ENCODE measurements around the gene ZNF169. TPM values are rescaled to one million over a fixed set of nuclear protein-coding genes. Genes with fewer than 3 reads are reported as not detected.
"Not testable (repeated sequence)": the region's sequence is repeated elsewhere in the genome, so short reads cannot be mapped to it uniquely, and the experiment has no call there.

The ZNF169 gene
- polyA plus RNA-seq, result 1 to 10 TPM; 1.4 to 2.2 TPM

DNA sequence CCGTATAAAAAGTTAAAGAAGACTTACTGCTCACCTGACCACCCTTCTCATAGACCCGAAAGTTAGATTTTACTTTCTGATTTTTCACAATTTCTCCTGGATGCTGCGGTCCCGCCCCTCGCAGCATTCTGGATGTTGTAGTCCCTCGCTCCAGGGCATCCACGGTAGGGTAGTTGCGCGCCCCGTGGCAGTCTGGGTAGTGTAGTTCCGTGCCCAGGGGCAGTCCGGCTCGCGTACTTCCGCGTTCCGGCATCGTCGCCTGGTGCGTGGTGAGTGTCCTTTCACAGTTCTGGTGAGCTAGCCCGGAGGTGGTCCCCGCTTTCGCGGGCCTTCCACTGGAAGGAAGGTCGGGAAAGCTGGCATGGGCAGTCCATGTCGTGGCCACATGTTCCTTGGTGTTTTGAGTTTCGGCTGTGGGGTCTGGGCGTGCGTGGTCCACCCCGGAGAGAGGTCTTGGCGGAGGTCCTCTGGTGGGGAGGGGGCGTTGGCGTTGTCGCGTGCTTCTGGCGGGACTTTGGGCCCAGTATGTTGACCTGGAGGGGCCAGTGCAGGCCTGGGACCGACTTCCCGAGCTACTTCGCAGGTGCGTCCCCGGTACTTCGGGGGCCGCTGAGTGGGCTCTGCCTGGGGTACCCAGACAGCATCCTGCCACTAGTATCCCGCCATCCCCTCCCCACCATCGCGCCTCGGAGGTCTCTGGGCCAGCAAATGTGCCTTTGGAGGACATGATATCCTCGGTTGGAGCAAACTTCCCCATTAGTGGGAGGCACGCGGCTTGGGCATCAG, at the start of gene ZNF169:
Gene ZNF169, plus strand, starts transcription at position 222 of the 786 bp plus-strand sequence. CDS start 19,515 bp downstream, outside the sequence.
- 2% methylated on average over 50 of the region's 50 CpGs for WGBS, 2 donors

DNA sequence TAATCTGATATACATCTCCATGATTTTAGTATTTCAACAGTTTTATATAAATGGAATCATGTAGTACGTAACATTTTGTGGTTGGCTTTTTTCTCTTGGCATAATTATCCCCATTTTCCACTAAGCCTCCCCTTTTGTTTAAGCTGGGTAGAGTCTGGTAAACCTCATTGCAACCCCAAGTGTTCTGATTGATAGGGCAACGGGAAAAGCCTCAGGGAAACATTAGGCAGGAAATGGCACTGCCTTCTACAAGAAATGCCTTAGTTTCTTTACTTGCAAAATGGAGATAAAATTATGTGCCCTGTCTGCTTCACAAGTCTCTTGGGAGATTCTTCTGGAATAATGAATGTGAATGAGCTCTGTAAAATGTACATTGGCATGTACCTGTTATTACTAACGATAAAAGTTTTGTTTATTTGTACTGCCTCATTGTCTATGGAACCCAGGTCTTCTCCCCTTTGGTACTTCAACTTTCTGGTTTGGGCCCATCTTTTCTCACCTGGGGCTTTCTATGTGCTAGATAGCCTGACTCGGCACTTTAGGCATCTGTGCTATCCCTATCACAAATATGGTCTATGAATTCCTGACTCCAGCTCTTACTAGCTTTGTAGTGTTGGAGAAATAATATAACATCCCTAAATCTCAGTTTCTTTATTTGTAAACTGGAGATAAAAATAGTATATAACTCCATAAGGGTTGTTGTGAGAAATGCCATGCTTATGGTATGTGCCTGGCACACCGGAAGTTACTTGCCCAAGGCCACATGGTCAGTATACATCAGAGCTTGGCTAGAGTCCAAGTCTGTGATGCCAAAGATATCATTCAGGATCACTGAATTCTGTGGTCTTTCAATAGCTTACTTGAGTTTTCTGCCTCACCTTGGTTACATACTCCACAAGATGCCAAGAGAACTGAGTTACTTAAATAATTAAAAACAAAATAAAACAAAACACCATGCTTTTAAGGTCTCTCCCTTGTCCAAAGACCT, 48.2 kb upstream of the ZNF169 start:
- no peak overlapping the region for H3K27ac ChIP-seq (ENCODE audit: low read depth in 2 of 2, low read length in 1 of 2)
- H3K9me3 ChIP-seq (ENCODE audit: control insufficient read depth in 2 of 2, insufficient read depth in 1 of 2, low read depth in 1 of 2, low read length in 1 of 2), result no peaks in the 10 kb centered on the region
- H3K27me3 ChIP-seq (ENCODE audit: control insufficient read depth in 1 of 2, insufficient read depth in 2 of 2, low read length in 2 of 2), result no peaks in the 10 kb centered on the region
- no peaks in the 10 kb centered on the region for H3K36me3 ChIP-seq (ENCODE audit: control insufficient read depth in 2 of 2, insufficient read depth in 2 of 2, low read length in 1 of 2)
- 75 to 79% methylated on average over 5 of the region's 5 CpGs for WGBS, 2 donors
- no peaks in the 10 kb centered on the region for H3K4me1 ChIP-seq (ENCODE audit: control insufficient read depth in 2 of 2, insufficient read depth in 2 of 2, low read length in 1 of 2)
- H3K4me3 ChIP-seq (ENCODE audit: low read depth in 1 of 2, low read length in 2 of 2), result no peak overlapping the region

More for the DNA sequence above, at the start of gene ZNF169:
- H3K27ac ChIP-seq (ENCODE audit: low read depth in 2 of 2, low read length in 1 of 2), result peak within 1 kb of the TSS; percentile 1 to 70
- H3K27me3 ChIP-seq (ENCODE audit: control insufficient read depth in 1 of 2, insufficient read depth in 2 of 2, low read length in 2 of 2), result no peaks in the 10 kb centered on the region
- H3K4me1 ChIP-seq (ENCODE audit: control insufficient read depth in 2 of 2, insufficient read depth in 2 of 2, low read length in 1 of 2), result no peaks in the 10 kb centered on the region
- no peaks in the 10 kb centered on the region for H3K36me3 ChIP-seq (ENCODE audit: control insufficient read depth in 2 of 2, insufficient read depth in 2 of 2, low read length in 1 of 2)
- H3K4me3 ChIP-seq (ENCODE audit: low read depth in 1 of 2, low read length in 2 of 2), result peak within 1 kb of the TSS; percentile 83 to 96
- H3K9me3 ChIP-seq (ENCODE audit: control insufficient read depth in 2 of 2, insufficient read depth in 1 of 2, low read depth in 1 of 2, low read length in 1 of 2), result no peaks in the 10 kb centered on the region

DNA sequence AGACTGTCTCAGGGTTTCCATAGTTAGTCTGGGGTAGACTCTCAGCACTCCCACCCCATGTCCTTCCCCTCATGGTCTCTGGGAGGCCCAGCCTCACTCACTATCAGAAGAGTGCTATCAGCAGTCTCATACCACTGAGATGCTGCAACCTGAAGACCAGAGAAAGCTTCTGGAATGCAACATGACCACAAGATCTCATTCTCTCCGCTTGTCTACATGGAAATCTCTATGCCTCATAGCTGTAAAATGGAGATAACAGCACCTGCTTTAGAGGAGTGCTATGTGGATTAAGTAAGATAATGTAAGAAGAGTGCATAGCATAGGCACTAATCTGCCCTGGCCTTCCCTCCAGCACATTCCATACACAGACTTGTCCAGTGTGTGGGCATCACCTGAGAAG, 47.0 kb upstream of the ZNF169 start:
- peaks cover 0 to 4% of the 10 kb centered on the region in 2 donors for H3K9me3 ChIP-seq (ENCODE audit: control insufficient read depth in 2 of 2, insufficient read depth in 1 of 2, low read depth in 1 of 2, low read length in 1 of 2)
- no peak overlapping the region for H3K27ac ChIP-seq (ENCODE audit: low read depth in 2 of 2, low read length in 1 of 2)
- no peaks in the 10 kb centered on the region for H3K4me1 ChIP-seq (ENCODE audit: control insufficient read depth in 2 of 2, insufficient read depth in 2 of 2, low read length in 1 of 2)
- no peaks in the 10 kb centered on the region for H3K36me3 ChIP-seq (ENCODE audit: control insufficient read depth in 2 of 2, insufficient read depth in 2 of 2, low read length in 1 of 2)
- H3K27me3 ChIP-seq (ENCODE audit: control insufficient read depth in 1 of 2, insufficient read depth in 2 of 2, low read length in 2 of 2), result no peaks in the 10 kb centered on the region
- WGBS, 2 donors, result 83 to 89% methylated on average over 1 of the region's 1 CpG
- no peak overlapping the region for H3K4me3 ChIP-seq (ENCODE audit: low read depth in 1 of 2, low read length in 2 of 2)

DNA sequence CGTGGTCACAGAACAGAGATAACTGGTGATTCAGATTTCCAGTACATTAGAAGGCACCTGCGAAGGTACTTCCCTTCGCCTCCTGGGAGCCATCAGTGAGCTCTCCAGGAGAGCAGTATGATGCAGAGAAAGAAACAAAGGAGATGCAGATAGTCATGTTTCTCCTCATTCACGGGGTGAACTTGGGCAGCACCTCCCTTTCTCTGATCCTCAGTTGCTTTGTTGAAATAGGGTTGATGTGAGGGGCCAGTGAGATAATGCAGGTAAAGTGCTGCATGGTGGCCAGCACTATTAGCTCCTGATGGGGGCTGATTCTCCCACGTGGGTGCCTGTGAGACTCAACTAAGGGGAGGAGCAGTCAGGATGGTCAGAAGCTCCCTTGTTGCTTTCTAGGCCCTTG, 46.6 kb upstream of the ZNF169 start:
- Histone ChIP-seq H3K27ac (ENCODE audit: low read depth in 2 of 2, low read length in 1 of 2) (no peak overlapping the region), H3K4me3 (ENCODE audit: low read depth in 1 of 2, low read length in 2 of 2) (no peak overlapping the region), H3K36me3 (ENCODE audit: control insufficient read depth in 2 of 2, insufficient read depth in 2 of 2, low read length in 1 of 2) (no peaks in the 10 kb centered on the region), H3K27me3 (ENCODE audit: control insufficient read depth in 1 of 2, insufficient read depth in 2 of 2, low read length in 2 of 2) (no peaks in the 10 kb centered on the region), H3K4me1 (ENCODE audit: control insufficient read depth in 2 of 2, insufficient read depth in 2 of 2, low read length in 1 of 2) (no peaks in the 10 kb centered on the region), H3K9me3 (ENCODE audit: control insufficient read depth in 2 of 2, insufficient read depth in 1 of 2, low read depth in 1 of 2, low read length in 1 of 2) (peaks cover 0 to 4% of the 10 kb centered on the region in 2 donors)
- WGBS, 2 donors, result 67 to 78% methylated on average over 5 of the region's 5 CpGs

DNA sequence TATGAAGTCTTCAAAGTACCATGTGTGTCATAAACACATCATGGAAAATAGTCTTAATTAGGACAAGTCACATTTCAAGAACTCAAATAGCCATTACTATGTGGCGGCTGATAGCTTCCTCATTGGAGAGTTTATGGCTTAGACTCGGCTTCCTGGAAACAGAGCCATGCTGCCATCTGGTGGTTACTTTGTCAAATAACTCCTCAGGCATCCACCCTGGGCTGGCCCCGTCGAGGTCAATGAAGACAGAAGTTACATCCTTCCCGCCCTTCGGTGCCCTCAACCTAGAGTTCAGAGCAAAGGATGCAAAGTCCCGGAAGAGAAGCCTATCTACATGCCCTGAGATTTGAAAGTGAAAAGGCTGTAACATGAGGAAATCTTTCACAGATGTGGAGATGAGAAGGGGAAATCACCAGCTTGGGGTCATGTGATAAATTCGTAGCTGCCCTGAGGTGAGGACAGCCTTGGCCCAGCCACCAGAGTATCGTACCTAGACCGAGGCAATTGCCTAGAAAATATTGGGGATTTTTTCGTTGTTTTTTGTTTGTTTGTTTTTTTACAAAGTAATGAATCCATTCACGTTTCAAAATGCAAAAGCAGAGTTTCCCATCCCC, 45.5 kb upstream of the ZNF169 start:
- no peaks in the 10 kb centered on the region for H3K4me1 ChIP-seq (ENCODE audit: control insufficient read depth in 2 of 2, insufficient read depth in 2 of 2, low read length in 1 of 2)
- no peaks in the 10 kb centered on the region for H3K36me3 ChIP-seq (ENCODE audit: control insufficient read depth in 2 of 2, insufficient read depth in 2 of 2, low read length in 1 of 2)
- peaks cover 0 to 4% of the 10 kb centered on the region in 2 donors for H3K9me3 ChIP-seq (ENCODE audit: control insufficient read depth in 2 of 2, insufficient read depth in 1 of 2, low read depth in 1 of 2, low read length in 1 of 2)
- no peak overlapping the region for H3K4me3 ChIP-seq (ENCODE audit: low read depth in 1 of 2, low read length in 2 of 2)
- WGBS, 2 donors, result 12 to 13% methylated on average over 12 of the region's 12 CpGs
- no peak overlapping the region for H3K27ac ChIP-seq (ENCODE audit: low read depth in 2 of 2, low read length in 1 of 2)
- H3K27me3 ChIP-seq (ENCODE audit: control insufficient read depth in 1 of 2, insufficient read depth in 2 of 2, low read length in 2 of 2), result no peaks in the 10 kb centered on the region

DNA sequence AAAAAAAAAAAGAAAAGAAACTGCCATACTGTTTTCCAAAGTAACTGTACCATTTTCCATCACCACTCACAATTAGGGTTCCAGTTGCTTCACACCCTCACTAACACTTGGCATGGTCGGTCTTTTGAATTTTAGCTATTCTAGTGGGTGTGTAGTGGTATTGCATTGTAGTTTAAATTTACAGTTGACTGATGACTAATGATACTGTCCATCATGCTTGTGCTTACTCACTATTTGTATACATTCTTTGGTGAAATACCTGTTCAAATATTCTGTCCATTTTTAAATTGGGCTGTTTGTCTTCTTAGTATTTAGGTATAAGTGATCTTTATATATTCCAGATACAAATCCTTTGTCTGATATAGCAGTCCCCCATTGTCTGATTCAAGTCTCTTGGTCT, 36.2 kb upstream of the ZNF169 start:
- Histone ChIP-seq H3K4me3 (ENCODE audit: low read depth in 1 of 2, low read length in 2 of 2) (no peak overlapping the region), H3K36me3 (ENCODE audit: control insufficient read depth in 2 of 2, insufficient read depth in 2 of 2, low read length in 1 of 2) (no peaks in the 10 kb centered on the region), H3K9me3 (ENCODE audit: control insufficient read depth in 2 of 2, insufficient read depth in 1 of 2, low read depth in 1 of 2, low read length in 1 of 2) (no peaks in the 10 kb centered on the region), H3K4me1 (ENCODE audit: control insufficient read depth in 2 of 2, insufficient read depth in 2 of 2, low read length in 1 of 2) (no peaks in the 10 kb centered on the region), H3K27ac (ENCODE audit: low read depth in 2 of 2, low read length in 1 of 2) (no peak overlapping the region), H3K27me3 (ENCODE audit: control insufficient read depth in 1 of 2, insufficient read depth in 2 of 2, low read length in 2 of 2) (no peaks in the 10 kb centered on the region)
- 68 to 69% methylated on average over 1 of the region's 1 CpG for WGBS, 2 donors

DNA sequence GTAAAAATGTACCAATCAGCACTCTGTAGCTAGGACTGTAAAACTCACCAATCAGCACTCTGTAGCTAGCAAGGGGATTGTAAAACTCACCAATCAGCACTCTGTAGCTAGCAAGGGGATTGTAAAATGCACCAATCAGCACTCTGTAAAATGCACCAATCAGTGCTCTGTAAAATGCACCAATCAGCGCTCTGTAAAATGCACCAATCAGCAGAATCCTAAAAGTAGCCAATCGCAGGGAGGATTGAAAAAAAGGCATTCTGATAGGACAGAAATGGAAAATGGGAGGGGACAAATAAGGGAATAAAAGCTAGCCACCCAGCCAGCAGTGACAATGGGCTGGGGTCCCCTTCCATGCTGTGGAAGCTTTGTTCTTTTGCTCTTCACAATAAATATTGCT, 33.7 kb upstream of the ZNF169 start:
- H3K4me3 ChIP-seq (ENCODE audit: low read depth in 1 of 2, low read length in 2 of 2); H3K27me3 ChIP-seq (ENCODE audit: control insufficient read depth in 1 of 2, insufficient read depth in 2 of 2, low read length in 2 of 2); H3K27ac ChIP-seq (ENCODE audit: low read depth in 2 of 2, low read length in 1 of 2); H3K4me1 ChIP-seq (ENCODE audit: control insufficient read depth in 2 of 2, insufficient read depth in 2 of 2, low read length in 1 of 2); H3K9me3 ChIP-seq (ENCODE audit: control insufficient read depth in 2 of 2, insufficient read depth in 1 of 2, low read depth in 1 of 2, low read length in 1 of 2); H3K36me3 ChIP-seq (ENCODE audit: control insufficient read depth in 2 of 2, insufficient read depth in 2 of 2, low read length in 1 of 2): not testable (repeated sequence)
- 93 to 98% methylated on average over 2 of the region's 2 CpGs for WGBS, 2 donors

DNA sequence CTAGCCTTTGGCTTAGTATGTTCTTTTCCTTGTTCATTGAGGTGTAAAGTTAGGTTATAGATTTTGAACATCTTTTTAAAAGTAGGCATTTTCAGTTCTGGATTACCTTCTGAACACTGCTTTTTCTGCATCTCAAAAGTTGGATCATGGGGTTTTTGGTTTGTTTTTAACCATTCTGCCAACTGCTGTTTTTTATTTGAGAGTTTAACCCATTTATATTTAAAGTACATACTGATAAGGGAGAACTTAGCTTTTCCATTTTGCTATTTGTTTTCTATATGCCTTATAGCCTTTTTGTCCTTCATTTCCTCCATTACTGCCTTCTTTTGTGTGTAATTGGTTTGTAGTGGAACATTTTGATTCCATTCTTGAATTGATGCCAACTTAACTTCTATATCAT, 30.5 kb upstream of the ZNF169 start:
- no peaks in the 10 kb centered on the region for H3K4me1 ChIP-seq (ENCODE audit: control insufficient read depth in 2 of 2, insufficient read depth in 2 of 2, low read length in 1 of 2)
- H3K9me3 ChIP-seq (ENCODE audit: control insufficient read depth in 2 of 2, insufficient read depth in 1 of 2, low read depth in 1 of 2, low read length in 1 of 2), result no peaks in the 10 kb centered on the region
- no peaks in the 10 kb centered on the region for H3K27me3 ChIP-seq (ENCODE audit: control insufficient read depth in 1 of 2, insufficient read depth in 2 of 2, low read length in 2 of 2)
- H3K4me3 ChIP-seq (ENCODE audit: low read depth in 1 of 2, low read length in 2 of 2), result no peak overlapping the region
- H3K27ac ChIP-seq (ENCODE audit: low read depth in 2 of 2, low read length in 1 of 2), result no peak overlapping the region
- H3K36me3 ChIP-seq (ENCODE audit: control insufficient read depth in 2 of 2, insufficient read depth in 2 of 2, low read length in 1 of 2), result no peaks in the 10 kb centered on the region

DNA sequence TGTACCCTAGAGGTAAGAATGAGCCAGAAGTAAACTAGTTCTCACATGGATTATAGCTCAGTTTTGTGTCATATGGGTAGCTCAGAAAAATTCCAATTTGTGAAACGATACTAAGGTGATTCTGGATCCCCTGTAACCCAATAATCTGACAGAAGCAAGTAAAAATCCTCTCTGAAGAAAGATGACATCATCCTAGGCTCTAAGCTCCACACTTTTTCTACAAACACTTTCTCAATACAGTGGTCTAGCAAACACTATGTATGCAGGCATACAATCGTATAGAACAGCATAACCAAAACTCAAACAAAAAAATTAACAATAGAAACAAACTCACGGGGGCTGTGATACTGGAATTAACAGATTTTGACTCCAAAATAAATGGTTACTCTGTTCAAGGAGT, 26.7 kb upstream of the ZNF169 start:
- H3K27me3 ChIP-seq (ENCODE audit: control insufficient read depth in 1 of 2, insufficient read depth in 2 of 2, low read length in 2 of 2), result no peaks in the 10 kb centered on the region
- no peak overlapping the region for H3K4me3 ChIP-seq (ENCODE audit: low read depth in 1 of 2, low read length in 2 of 2)
- no peaks in the 10 kb centered on the region for H3K4me1 ChIP-seq (ENCODE audit: control insufficient read depth in 2 of 2, insufficient read depth in 2 of 2, low read length in 1 of 2)
- no peaks in the 10 kb centered on the region for H3K36me3 ChIP-seq (ENCODE audit: control insufficient read depth in 2 of 2, insufficient read depth in 2 of 2, low read length in 1 of 2)
- no peaks in the 10 kb centered on the region for H3K9me3 ChIP-seq (ENCODE audit: control insufficient read depth in 2 of 2, insufficient read depth in 1 of 2, low read depth in 1 of 2, low read length in 1 of 2)
- 74 to 76% methylated on average over 3 of the region's 3 CpGs for WGBS, 2 donors
- H3K27ac ChIP-seq (ENCODE audit: low read depth in 2 of 2, low read length in 1 of 2), result no peak overlapping the region

Measured in esophagus (tissue), 2 donors.